ENCODE results near the gene NYAP1.
"Not testable (repeated sequence)": the region's sequence is repeated elsewhere in the genome, so short reads cannot be mapped to it uniquely, and the experiment has no call there.

The NYAP1 gene

DNA sequence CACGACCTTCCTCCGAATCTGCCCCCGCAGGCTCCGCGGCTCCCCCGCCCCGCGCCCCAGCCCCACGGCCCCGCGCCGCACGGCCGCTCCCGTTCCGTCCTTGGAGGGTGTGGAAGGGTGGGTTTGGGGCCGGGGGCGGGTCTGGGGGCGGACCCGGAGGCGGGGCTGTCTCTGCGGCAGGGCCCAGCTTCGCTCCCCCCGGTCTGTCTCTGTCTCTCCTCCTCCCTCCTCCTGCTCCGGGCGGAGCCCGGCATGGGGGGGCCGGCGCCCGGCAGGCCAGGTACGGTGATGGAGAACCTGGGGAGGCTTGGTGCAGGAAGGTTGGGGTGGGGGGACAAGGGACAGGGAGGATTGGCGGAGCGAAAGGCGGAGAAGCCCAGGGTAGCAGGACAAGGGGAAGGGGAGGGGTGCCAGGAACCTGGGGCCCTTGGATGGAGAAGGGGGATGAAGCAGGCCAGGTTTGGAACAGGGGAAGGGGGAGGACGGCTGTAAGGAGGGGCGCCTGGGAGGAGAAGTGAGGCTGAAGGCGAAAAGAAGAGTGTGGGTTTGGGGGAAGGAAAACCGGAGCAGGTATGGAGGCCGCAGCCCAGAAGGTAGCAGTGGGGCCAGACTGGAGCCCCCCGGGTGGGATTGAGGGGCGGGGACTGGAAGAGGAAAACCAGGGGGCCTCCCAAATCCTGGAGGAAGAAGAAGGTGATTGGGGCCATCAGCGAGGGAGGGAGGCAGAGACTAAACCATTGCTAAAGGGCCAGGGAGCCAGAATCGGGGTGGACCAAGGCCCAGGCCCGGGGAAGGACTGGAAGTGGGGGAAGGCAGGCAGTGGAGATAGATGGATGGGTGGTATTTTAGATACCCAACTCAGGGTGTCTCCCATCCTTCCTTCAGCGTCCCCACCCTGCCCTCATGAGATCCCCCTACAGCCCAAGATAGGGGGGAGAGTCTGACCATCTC lies at the start of gene NYAP1:
Gene NYAP1, plus strand, starts transcription at position 206 of the 951 bp plus-strand sequence. CDS start 1,385 bp downstream, outside the sequence.
- no peak for DNase-seq (ENCODE audit: low read depth)

DNA sequence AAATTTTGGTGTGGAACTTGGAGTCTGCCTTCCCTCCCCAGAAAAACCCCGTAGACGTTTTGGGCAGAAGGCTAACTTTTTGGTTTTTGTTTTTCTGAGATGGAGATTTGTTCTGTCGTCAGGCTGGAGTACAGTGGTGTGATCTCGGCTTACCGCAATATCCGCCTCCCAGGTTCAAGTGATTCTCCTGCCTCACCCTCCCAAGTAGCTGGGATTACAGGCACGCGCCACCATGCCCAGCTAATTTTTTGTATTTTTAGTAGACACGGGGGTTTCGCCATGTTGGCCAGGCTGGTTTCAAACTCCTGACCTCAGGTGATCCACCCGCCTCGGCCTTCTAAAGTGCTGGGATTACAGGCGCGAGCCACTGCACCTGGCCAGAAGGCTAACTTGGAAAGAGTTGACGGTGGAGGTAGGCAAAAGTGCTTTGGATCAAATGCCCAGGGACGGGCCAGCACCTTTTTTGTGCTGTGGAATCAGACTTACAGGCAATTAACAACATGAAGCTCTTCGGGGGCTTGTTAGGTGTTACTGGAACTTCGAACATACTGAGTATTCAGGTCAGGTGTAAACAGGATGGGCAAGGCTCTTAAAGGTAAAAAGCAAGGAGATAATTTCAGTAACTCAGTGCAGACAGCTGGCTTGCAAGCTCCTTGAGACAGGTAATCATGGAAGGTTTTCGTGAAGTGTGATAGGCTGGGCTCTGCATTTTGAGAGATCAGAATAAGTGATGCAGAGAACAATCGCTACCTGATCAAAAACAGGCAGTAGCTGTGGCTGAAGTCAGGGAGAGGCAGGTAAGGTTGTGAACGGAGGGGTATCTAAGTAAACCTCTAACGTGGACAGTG lies 49.2 kb upstream of the NYAP1 start:
- no peak for DNase-seq (ENCODE audit: low read depth)

DNA sequence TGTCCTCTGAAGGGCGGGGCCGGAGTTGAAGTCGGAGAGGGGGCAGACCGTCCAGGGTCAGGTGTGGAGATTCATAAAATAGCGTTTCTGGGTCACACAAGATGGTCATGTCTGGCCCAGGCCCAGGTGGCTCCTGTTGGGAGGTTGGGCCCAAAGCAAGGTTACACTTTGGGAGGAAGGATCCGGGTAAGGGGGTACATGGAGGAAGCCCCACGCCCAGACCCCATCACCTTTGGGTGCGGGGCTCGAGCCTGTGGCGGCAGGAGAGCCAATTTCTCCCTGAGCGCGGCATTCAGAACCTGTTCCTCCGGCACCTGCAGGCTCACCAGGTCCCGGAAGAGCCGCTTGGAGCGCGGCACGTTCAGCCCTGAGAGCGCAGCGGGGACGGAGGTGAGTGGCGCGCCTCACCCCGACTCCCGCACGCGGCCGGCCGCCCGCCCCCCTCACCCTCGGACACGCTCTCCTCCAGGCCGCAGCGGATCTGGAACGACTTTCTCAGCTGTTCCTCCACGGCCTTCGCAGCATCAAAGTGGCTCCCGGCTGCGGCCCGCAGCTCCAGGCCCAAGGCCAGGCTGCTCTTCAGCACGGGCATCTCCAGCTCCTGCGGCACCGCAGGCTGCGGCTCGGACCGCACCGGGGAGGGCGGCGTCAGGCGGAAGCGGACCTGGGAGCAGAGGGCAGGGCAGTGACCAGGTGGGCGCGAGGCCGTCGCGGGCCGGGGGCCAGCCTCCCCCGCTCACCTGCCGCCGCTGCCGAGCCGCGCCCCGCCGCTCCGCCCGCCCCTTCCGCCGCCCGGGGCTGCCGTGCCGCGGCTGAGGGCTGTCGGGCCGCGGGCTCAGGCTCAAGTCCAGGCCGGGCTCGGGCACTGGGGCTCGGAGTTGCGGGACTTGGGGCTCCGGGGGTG lies 48.1 kb upstream of the NYAP1 start:
- peak; percentile 36 for DNase-seq (ENCODE audit: low read depth)

DNA sequence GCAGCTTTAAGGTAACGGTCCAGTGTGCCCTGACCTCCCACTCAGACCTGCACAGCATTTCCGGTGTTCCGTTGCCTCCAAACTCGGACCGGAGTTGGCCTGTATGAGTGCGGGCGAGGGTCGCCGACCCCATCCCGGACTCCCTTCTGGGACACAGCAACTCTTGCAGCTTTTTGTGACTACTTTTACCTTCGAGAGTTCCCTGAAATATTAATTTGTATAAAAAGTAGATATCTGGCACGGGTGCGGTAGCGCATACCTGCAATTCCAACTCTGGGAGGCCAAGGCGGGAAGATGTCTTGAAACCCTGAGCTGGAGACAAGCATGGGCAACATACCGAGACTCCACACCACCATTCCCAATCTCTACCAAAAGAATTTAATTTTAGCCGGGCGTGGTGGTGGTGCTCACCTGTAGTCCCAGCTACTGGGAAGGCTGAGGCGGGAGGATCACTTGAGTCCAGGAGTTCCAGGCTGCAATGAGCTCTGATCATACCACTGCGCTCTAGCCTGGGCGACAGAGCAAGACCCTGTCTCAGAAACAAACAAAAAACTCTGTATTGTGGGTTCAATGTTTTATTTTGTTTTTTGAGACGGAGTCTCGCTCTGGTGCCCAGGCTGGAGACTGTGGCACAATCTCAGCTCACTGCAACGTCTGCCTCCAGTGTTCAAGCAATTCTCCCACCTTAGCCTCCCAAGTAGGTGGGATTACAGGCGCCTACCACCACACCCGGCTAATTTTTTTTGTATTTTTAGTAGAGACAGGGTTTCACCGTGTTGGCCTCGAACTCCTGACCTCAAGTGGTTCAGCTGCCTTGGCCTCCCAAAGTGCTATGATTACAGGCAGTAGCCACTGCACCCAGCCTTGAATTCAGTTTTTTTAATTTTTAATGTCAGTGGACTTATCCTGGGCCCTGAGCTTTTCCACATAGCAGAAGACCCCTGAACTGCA lies 46.3 kb upstream of the NYAP1 start:
- DNase-seq (ENCODE audit: low read depth), result no peak

DNA sequence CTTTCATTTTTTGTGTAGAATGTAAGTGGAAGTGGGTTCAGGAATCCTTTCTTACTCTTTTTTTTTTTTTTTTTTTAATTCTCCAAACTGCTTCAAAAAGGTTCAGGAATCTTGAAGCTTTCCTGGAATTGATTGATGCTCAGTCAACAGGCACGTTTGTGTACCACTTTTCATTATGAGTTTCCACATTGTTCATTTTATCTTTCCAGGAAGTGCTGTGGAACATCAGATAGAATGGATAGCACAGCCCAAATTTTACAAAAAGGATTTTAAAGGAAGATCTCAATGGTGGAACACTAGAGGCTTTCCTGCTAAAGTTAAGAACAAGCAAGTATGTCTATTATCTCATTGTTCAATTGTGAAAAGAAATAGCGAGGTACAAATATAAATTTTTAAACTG lies 45.6 kb upstream of the NYAP1 start:
- DNase-seq (ENCODE audit: low read depth), result no peak

DNA sequence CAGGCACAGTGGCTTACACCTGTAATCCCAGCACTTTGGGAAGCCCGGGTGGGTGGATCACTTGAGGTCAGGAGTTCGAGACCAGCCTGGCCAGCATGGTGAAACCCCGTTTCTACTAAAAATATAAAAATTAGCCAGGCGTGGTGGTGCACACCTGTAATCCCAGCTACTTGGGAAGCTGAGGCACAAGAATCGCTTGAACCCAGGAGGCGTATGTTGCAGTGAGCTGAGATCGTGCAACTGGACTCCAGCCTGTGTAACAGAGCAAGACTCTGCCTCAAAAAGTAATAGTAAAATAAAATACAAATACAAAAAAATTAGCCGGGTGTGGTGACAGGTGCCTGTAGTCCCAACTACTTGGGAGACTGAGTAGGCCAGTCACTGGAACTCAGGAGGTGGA lies 45.0 kb upstream of the NYAP1 start:
- DNase-seq (ENCODE audit: low read depth), result not testable (repeated sequence)

DNA sequence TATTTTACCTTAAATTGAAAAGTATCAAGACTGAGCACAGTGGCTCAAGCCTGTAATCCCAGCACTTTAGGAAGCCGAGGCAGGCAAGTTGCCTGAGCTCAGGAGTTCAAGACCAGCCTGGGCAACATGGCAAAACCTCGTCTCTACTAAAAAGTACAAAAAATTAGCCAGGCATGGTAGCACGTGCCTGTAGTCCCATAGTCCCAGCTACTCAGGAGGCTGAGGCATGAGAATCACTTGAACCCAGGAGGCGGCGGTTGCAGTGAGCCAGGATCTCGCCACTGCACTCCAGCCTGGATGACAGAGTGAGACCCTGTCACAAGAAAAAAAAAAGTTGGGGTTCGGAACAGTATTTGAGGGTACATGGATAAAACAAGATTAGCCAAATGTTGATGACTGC lies 44.5 kb upstream of the NYAP1 start:
- DNase-seq (ENCODE audit: low read depth), result not testable (repeated sequence)

DNA sequence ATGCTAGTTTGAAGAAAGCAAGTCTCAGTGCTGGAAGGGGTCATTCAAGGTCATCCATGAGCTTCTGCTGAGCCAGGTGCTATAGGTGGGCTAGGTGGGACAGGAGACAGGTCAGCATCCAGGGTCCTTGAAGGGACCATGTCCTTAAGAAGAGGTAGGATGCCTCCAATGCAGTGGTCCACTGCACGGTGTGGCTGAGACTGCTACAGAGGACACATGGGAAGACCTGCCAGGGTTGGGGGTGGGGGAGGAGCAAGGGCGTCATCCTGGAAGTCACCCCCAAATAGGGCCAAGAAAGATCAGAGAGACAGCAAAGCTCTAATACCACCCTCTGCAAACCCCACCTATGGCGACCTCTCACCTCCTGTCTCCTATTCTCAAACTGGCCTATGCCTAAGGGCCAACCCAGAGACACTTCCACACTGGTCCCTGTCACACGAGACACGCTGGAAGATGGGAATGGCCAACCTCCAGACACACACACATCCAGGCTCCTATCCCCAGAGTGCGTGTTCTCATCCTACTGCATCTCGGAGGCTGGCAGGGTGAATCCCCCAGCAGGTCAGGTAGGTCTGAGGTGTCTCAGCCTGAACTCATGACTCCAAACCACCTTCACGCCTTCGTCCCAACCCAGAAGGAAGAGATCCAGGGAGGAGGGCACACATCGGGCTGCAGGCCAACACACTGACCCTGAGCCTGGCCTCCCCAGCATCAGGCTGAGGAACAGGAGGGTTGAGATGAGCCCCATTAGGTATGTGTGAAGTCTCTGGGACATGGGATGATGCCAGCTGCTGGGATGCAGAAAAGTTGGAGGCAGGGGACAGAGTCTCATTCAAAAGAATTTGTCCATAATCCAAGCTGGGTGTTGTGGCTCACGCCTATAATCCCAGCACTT lies 41.8 kb upstream of the NYAP1 start:
- no peak for DNase-seq (ENCODE audit: low read depth)

DNA sequence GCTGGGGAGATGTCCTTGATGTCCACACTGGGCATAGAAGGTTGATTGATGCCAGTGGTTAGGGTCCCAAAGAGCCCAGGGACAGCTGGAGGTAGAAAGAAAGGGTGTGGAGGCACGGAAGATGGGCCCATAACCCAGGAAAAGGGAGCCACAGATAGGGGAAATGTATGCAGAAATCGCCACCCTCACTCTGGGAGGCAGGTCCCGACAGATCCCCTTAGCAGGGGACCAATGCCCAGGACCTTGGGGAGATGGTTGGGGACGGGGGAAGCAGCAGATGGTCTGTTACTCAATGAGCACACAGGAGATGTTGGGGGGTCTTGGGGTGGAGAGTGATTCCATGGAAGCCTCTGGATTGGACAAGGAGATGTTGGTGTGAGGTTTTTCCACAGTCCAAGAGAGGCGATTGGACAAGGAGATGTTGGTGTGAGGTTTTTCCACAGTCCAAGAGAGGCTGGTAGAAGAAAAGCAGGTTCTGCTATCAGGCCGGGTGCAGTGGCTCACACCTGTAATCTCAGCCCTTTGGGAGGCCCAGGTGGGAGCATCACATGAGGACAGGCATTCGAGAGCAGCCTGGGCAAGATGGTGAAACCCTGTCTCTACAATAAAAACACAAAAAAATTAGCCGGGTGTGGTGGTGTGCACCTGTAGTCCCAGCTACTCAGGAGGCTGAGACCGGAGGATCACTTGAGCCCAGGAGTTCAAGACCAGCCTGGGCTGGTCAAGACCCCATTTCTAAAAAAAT lies 40.5 kb upstream of the NYAP1 start:
- no peak for DNase-seq (ENCODE audit: low read depth)

DNA sequence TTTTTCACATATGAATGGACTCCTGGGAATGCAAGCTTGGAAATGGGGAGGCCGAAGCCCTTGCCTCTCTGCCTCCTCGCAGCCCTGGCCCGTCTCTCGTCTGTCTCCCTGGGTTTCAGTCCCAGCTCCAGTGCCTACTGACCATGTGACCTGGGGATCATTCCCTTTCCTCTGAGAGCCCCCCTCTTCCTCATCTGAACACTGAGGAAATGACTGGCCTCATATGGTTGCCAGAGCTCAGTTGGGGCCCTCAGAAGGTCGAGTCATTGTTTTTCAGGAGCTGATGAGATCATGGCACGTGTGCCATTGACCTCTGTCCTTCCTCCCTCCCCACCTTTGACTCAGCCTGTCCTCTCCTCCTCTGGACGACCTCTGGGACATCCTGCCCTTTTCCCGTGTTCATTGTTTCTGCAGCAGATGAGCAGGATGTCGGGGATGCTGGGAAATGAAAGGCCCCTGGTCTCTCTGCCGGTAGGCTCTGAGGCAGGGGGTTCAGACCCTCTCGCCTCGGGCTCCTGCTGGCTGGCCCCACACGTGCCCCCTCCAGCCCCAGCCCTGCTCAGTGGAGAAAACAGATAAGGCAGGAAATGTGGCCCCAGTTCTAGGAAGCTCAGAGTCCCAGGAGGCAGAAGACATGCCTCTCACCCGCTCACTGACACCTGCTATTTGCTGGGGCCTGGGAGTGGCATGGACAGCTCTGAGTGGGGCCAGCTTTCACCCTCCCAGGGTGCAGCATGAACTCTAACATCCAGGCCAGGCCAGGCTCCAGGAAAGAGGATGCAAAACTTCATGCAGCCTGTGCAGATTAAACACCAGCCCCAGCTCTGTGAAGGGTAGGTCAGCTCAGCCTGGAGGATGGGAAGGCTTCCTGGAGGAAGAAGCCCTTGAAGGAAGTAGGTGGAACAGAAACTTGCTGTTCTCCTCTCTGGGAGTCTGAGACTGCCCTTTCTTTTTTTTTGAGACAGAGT lies 39.1 kb upstream of the NYAP1 start:
- no peak for DNase-seq (ENCODE audit: low read depth)

DNA sequence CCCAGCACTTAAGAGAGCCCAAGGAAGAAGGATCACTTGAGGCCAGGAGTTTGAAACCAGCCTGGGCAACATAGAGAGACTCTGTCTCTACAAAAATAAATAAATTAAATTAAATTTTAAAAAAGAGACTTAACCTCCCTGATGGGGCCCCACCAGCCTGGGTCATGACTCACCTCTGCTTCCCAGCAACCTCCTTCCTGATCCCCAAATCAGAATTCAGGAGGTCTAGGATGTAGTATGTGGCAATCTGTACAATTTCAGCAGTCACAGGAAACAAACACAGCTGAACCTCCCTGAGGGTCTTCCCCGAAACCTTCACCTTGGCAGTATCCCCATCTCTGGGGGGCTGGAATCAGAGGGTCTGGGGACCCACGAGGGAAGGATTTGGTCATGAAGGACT lies 37.7 kb upstream of the NYAP1 start:
- no peak for DNase-seq (ENCODE audit: low read depth)

DNA sequence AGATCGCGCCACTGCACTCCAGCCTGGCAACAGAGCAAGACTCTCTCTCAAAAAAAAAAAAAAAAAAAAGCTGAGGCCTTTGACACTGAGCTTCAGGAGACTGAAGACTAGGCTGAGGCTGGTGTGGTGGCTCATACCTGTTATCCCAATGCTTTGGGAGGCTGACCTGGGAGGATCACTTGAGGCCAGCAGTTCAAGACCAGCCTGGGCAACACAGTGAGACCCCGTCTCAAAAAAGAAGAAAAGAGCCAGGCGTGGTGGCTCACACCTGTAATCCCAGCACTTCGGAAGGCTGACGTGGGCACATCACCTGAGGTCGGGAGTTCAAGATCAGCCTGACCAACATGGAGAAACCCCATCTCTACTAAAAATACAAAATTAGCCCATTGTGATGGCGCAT lies 36.4 kb upstream of the NYAP1 start:
- not testable (repeated sequence) for DNase-seq (ENCODE audit: low read depth)

DNA sequence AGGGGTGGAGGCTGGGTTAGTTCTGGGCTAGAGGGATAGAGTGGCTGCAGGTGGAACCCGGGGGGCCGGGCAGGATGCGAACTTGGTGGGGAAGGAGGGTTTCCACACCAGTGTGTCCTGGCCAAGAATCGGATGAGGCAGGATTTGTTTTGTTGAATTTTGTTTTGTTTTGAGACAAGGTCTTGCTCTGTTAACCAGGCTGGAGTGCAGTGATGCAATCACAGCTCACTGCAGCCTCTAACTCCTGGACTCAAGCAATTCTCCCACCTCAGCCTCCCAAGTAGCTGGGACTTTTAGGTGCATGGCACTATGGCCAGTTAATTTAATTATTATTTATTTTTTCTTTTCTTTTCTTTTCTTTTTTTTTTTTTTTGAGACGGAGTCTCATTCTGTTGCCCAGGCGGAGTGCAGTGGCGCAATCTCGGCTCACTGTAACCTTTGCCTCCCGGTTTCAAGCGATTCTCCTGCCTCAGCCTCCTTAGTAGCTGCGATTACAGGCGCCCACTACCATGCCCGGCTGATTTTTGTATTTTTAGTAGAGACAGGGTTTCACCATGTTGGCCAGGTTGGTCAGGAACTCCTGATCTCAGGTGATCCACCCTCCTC lies 34.4 kb upstream of the NYAP1 start:
- no peak for DNase-seq (ENCODE audit: low read depth)

DNA sequence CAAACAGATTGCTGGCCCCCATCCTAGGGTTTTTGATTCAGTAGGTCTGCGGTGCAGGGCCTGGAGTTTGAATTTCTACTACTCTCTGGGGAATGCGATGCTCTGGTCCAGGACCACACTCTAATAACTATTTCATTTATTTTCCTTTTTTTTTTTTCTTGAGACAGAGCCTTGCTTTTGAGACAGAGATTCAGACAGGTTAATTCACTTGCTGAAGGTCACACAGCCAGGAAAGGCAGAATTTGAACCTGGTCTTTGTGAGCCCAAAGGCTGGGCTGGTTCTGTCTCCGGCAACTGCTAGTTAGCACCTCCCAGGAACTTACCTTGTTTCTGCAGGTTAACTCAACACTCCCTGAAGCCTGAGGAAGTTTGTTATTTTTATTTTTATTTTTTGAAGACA lies 31.2 kb upstream of the NYAP1 start:
- no peak for DNase-seq (ENCODE audit: low read depth)

DNA sequence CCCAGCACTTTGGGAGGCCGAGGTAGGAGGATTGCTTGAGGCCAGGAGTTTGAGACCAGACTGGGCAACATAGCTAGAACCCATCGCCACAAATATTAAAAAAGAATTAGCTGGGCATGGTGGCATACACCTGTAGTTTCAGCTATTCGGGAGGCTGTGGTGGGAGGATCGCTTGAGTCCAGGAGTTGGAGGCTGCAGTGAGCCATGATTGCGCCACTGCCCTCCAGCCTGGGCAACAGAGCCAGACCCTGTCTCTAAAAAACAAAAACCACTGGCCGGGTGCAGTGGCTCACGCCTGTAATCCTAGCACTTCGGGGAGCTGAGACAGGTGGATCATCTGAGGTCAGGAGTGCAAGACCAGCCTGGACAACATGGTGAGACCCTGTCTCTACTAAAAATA lies 29.9 kb upstream of the NYAP1 start:
- DNase-seq (ENCODE audit: low read depth), result not testable (repeated sequence)

DNA sequence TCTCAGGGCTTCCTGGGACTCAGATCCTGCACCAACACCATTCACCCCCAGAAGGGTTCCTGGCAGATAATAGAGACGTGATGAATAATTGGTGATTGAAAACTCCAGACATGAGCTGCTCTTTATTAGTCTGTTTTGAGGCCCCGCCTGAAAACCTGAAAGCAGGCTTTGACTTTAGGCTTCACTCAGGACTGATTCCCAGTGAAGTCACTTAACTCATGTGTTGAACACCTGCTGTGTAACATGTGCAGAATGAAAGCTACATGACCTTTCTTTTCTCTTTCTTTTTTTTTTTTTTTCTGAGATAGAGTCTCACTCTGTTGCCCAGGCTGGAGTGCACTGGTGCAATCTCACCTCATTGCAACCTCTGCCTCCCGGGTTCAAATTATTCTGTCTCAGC lies 28.5 kb upstream of the NYAP1 start:
- no peak for DNase-seq (ENCODE audit: low read depth)

DNA sequence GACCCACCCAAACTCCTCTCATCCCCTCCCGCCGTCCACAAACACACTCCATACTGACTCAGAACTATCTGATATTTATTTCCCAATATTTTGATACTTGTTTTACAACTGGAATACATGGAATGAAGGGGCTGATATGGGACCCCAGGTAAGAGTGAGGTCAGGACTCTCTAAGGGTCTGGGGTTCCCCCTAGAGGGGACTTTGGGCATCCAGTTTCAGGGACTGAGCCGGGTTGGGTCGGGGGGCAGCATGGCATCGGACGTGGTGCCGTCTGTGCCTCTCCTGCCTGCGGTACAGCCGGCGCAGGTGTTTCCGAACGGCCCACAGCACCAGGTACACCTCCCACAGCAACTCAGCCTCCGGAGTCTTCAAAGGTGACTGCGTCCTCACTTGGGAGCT lies 27.2 kb upstream of the NYAP1 start:
- DNase-seq (ENCODE audit: low read depth), result no peak
